HK-2 (cell line): ENCODE results near the gene MAPK12.
"Not testable (repeated sequence)": the region's sequence is repeated elsewhere in the genome, so short reads cannot be mapped to it uniquely, and the experiment has no call there.

Experiments
- DNase-seq: peaks from one replicate; pipeline ENCODE4 v3.0.0-alpha.2; 2018; ENCODE audit not compliant: unreplicated experiment

MAPK12 gene

DNA sequence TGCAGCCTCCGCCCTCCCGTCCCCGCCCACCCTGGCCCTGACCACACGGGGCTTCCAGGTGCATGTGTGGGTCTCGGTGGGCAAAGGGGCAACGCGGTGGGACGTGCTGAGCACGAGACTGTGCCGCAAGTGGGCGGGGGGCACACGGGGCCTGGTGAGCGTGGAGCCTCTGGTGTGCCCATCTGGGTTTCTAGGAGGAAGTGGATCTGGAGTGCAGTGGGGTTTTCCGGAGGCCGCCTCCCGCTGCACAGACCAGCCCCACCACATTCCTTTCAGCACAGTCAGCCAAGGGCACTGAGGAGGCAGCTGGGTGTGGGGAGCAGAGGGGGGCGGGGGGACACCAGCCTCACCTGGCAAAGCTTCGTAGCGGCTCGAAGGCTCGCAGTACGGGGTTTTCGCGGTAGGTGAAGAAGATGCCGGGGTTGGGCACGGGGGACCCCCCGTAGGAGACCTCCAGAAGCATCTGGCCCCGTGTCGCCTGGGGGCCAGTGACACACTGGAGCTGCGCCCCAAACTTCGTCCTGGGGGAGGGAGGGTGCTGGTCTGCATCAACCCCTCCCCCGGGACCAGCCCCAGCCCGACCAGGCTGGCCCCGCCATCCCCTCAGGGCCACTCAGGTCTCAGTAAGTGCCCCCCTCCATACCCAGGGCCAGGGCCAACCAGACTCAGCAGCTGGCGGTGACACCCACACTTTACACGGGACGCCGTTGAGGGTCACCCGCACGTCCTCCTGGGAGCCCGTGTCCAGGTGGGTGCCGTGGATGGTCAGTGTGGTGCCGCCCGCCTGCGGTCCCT, 21.1 kb upstream of the MAPK12 start:
- DNase-seq, result peak; percentile 85

DNA sequence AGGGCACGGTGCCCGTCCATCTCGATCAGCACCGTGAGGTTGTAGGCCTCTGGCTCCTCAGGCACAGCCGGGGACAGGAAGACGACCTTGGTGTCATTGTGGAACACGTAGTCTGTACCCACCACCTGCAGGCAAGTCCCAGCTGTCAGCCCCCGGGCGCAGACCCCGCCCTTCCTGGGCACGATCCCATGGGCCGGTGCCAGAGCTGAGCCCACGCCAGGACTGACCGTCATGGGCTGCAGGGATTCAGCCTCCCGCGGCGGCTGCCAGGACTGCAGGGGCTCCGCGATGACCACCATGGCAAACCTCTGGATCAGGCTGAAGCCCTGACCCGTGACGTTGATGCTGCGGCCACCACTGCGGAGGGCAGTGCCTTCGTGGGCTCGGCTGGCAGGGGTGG, 20.5 kb upstream of the MAPK12 start:
- DNase-seq, result no peak

DNA sequence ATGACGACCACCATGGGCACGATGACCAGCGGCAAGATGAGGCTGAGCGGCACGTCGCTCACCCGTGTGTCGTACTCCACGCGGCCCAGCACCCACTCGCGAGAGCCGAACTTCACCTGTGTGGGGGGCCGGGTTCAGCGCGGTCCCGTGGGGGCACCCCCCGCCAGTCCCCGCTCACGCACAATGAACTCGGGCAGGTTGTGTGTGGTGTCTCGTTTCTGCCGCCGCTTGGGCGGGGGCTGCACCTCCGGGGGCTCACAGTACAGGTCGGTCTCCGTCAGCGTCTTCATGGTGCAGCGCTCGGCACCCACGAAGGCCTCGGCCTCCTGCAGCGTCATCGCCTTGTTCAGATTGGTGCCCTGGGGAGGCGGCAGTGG, 19.9 kb upstream of the MAPK12 start:
- no peak for DNase-seq

DNA sequence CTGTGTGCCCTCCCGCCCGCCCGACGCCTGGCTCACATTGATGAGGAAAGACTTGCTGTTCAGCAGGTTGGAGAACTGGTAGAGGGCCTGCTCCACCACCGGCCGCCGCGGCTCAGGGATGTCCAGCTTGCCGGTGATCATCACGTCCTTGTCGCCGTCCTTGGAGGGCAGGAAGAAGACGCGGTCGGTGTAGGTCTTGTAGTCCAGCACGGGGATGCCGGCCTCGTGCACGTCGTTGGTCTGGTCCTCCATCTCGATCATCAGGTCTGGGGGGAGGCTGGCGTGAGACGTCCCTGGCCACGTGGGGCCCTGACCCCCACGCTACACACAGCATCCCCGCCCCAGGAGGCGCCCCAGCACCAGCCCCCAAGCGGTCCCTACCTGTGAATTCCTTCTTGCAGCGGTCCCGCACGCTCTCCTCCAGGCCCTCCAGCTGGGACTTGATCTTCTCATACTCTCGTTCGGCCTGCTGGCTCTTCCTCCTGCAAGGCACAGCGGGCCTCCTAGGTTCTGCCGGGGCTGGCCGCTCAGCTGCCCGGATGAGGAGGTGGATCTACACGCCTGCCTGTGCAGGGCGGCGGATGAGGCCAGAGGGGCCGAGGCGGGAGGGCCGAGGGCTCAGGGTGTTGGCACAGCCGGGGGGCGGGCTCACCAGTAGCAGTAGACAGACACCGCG, 19.4 kb upstream of the MAPK12 start:
- DNase-seq, result no peak

DNA sequence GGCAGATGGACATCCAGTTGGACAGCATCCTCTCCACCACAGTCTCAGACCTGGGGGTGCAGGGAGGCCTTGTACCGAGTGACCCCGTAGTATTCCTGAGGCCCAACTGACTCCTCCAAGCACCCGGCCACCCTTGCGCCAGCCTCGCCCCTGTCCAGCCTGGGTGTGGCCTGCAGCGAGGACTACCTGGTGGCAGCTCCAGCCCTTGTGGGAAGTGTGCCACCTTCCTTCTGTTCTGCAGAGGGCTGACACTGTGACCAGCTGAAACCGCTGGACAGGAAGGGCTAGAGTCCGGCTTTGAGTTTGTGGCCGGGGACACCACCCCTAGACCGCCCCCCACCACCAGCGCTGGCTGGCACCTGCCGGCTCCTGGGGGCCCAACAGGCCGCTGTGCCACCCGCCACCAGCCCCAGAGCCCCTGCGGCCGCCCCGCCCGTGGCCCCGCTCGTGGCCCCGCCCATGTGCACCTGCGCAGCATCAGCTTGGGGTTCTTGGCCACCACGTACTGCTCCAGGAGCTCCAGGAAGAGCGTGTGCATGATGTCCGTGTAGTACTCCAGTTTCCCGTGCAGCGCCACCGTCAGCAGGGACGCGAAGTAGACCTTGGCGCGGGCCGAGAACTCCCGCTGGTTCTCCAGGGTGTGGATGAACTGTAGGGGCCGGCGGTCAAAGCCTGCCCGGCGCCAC, 18.7 kb upstream of the MAPK12 start:
- no peak for DNase-seq

DNA sequence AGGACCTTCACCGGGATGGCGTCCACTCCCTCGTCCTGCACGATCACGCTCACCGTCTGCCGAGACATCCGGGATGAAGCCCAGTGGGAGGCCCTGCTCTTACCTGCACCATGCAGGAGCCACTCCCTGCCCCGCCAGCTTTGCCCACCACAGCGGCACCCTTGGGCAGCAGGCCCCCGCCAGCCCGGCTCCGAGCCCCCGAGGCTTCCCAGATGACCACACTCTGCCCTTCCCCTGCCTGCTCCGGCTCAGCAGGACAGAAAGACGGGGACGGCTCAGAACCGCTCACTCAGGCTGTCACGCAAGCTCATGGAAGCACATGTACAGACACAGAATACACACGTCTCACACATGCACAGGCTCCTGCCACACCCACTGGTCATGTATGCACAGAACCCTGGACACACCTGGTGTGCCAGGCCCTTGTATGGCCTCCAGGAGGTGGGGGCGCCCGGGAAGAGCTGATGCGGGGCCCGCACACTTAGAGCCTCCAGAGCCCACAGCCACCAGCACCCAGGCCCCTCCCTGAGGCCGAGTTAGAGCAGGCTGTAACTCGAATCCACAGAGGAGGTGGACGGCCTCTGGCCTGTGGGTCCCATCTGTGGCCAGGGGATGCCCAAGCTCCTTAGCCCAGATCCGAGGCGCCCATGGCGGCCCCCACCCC, 17.6 kb upstream of the MAPK12 start:
- no peak for DNase-seq

DNA sequence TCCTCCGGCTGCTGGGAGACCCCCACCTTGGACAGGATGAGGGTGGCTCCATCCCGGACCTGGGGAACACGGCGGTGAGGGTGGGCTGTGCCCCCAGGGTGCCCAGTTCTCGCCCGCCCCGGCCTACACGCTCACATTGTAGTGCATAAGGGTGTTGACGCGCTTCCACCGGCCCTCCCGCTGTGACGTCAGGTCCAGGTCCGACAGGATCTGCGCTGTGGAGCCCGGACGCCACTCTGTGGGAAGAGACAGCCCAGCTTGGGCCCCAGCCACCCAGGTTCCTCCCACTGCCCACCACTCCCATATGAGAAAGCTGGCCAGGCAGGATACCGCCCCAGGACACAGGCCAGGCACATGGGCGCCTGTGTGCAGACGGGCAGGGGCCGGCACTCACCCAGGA, 17.0 kb upstream of the MAPK12 start:
- DNase-seq, result no peak

DNA sequence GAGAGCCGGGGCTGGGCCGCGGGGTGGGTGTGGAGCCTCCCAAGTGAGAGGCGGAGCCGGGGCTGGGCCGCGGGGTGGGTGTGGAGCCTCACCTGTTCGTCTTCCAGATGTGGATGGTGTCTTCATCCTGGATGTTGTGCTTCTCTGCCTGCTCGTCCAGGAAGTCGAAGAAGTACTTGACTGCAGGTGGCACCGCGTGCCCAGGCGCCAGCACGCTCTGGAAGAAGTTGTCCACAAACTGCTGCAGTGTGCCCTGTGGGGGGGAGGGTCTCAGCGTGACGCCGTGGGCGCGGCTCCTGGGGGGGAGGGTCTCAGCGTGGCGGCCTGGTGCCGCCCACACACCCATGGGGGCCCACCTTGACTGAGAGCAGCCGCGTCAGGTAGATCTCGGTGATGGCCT, 16.3 kb upstream of the MAPK12 start:
- no peak for DNase-seq

DNA sequence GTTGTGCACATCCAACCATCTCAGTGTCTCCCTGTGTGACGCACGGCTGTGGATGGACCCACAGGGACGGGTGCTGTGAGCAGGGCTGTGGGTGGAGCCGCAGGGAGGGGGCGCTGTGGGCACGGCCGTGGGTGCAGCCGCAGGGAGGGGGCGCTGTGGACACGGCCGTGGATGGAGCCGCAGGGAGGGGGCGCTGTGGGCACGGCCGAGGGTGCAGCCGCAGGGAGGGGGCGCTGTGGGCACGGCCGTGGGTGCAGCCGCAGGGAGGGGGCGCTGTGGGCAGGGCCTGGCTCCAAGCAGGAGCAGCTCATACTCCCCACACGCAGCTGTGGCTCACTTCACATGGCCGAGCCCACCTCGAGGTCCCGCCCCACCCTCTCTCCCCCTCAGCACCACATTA, 14.7 kb upstream of the MAPK12 start:
- DNase-seq, result peak; percentile 38

DNA sequence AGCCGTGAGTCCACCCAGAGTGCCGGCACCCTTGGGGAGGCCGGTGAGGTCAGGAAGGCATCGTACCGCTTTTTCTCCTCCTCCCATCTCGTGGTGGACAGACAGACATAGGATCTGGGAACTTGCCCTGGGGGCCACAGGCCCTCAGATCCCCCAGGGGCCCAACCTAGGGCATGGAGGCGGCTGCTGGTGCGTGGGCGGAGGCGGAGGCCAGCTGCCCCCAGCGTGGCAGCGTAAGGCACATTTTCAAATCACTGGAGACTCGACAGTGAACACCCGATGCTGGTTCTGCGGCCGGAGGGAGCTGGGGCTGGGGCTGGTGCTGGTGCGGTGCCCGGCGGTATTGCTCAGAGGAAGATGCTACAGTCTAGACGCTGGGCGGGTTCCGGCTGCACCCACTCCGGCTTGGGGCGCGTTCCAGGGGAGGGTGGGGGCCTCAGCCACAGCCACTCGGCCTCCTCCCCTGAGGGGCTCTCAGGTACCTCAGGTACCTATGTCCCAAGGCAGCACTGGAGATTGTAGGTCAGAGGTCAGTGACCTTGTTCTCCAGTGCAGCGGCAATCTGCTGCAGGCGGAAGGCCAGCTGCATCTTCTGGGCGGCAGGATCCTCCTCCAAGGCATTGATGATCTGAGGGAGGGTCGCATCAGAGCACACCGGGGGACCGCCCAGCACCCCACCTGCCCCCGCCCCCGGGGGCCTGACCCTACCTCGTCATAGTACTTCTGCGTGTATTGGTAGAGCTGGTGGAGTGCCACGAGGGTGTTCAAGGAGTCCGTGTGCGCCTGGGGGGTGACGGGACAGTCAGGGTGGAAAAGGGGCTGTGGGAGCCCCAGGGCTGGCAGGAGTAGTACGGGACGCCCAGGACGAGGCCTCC, 13.9 kb upstream of the MAPK12 start:
- DNase-seq, result no peak

DNA sequence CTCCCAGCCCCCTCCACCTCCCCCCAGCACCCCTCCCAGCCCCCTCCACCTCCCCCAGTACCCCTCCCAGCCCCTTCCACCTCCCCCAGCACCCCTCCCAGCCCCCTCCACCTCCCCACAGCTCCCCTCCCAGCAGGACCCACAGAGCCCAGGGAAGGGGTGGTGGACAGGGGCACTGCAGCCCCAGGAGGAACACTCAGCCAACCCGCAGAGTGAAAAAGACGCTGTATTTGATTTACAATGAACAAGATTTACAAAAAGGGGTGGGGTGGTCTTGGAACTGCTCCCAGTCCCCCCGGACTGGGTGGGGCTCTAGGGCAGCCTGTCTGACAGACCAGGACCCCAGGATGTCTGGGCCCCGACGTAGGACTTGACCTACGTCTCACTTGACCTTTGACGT, 13.3 kb upstream of the MAPK12 start:
- no peak for DNase-seq

DNA sequence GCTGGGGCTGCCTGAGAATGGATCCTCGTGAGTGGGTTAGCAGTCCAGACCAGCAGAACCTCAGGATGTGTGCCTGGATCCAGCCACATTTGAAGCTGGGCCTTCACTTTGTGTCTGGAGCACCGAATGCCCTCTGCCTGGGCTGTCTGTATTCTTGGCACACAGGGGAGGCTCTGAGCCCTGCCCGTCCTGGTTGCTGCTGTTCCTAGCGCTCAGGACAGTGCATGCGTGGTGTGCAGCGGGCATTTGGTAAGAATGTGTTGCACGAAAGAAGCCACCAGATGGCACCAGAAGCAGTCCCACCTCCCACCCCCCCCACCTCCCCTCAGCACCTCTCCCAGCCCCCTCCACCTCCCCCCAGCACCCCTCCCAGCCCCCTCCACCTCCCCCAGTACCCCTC, 12.8 kb upstream of the MAPK12 start:
- DNase-seq, result peak; percentile 56

DNA sequence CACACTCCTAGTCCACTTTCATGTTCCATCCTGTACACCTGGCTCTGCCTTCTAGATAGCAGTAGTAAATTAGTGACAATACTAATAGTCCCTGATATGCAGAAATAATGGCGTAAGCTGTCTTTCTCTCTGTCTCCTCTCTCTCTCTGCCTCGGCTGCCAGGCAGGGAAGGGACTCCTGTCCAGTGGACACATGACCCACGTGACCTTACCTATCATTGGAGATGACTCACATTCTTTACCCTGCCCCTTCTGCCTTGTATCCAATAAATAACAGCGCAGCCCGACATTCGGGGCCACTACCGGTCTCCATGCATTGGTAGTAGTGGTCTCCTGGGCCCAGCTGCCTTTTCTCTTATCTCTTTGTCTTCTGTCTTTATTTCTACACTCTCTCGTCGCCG, 12.3 kb upstream of the MAPK12 start:
- not testable (repeated sequence) for DNase-seq

DNA sequence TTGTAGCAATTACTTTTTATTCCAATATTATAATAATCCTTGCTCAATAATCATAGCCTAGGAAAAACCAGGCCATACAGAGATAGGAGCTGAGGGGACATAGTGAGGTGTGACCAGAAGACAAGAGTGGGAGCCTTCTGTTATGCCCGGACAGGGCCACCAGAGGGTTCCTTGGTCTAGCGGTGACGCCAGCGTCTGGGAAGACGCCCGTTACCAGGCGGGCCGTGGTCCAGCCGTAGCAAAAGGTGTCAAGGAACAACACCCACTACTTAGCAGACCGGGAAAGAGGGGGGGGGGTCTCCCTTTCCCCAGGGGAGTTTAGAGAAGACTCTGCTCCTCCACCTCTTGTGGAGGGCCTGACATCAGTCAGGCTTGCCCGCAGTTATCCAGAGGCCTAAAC, 11.9 kb upstream of the MAPK12 start:
- not testable (repeated sequence) for DNase-seq

DNA sequence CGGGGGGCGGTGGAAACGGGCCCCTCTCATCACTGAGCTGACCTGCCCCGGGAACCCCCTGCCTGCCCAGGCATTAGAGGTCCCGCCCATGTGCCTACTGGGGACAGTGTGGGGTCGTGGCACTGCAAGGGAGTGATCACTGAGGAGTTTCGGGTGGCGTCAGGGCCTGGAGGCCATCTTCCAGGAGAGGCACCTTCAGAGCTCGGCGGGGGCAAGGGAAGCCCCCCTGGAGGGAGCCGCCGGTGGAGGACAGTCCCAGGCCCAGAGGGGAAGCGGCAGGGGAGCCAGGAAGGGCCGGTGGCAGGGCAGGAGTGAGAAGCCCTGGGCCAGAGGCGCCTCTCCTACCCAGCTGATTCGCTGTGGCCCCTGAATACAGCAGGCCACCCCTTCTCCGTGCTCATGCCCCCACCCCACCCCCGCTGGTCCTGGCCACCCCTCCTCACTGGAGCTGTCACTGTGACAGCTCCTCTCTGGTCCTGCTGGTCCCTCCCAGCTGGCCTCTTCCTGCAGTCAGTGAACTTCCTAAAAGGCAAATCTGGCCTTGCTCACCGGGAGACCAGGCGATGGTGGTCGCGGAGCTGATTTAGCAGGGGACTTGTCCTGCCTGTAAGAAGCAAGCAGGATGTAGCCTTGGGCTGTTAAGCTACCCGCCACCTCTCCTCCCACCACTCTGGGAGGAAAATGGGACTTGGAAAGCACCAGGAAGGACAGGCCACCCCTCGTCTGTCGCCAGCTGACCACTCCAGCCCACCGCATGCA, 10.7 kb upstream of the MAPK12 start:
- DNase-seq, result no peak

DNA sequence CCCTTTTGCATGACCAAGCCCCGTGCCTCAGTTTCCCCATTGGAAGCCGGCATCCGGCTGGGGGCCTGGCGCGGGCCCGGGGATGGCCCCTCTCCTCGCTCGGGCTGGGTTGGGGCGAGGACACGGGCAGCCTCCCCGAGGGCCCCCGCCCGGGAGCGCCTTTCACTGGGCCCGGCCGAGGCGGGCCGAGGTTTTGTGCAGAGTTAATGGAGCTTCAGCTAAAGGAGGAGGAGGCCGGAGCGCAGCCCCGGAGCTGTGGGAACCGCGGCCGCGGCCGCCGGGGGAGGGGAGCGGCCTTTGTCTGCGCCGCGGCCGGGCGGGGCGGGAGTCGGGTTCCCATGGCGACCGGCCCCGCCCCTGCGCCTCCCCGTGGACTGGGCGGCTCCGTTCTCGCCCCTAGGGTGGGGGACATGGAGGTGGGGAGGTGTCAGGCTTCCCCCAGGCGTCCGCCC, 10.1 kb upstream of the MAPK12 start:
- peak; percentile 62 for DNase-seq

DNA sequence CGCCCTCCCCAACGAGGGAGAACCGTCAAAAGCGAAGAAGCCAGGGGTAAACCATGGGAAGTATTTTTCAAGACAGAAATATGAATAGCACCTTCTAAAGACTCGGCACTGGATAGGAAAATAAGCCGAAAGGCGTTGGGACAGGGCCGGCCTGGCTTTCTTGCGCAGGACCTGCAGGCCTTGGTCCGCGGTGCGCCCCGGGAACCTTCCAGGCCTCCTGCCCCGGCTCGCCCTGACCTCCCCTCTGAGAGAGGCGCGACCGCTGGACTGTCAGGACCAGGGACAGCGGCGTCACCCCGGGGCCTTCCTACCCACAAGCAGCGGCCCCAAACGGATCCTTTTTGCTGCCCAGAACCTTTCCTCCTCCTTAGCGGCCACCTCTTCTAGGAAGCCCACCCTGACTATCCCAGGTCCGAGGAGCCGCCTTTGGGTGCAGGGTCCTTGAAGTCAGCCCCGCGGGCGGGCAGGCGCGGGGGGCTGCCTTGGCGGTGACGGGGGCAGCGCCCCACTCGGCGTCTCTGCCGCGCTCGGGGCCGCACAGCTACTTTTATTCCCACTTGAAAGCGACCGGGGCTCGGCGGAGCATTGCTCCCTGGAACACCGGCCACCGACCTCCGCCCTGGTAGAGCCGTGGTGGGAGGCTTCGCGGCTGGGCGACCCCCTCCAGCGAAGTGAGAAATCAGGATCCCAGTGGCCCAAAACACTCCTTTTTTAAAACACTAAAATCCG, 9.3 kb upstream of the MAPK12 start:
- peak; percentile 76 for DNase-seq

DNA sequence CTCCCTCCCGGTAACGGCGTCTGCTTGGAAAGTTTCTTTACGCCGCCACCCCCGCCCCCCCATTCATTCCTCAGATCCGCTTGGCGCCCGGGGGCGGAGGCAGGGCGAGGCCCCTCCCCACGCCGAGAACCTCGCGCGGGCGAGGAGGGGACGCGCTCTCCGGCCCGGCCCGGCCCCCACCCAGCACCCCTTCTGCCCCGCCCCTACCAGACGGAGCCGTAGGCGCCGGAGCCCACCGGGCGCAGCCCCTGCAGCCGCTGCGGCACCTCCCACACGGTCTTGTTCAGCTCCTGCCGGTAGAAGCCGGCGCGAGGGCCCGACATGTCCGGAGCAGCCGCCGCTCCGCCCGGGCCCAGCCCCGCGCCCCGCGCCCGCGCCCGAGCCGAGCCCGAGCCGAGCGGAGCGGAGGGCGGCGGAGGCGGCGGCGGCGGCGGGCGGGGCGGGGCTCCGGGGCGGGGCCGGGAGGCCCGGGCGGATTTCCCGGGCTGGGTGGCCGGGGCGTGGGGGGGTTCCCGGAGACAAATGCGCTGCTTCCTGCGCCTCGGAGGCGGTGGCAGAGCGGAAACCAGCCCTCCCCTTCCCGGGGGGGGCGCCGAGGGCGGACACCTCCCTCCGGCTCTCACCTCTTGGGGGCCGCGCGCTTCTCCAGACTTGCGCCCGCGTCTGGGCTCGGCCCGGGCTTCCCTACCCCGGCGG, 8.6 kb upstream of the MAPK12 start, which contains the start of gene MAPK11:
Gene MAPK11, minus strand, starts transcription at position 411 of the 696 bp plus-strand sequence. Its CDS starts 88 bp downstream, at position 323.
- peak; percentile 66 for DNase-seq

DNA sequence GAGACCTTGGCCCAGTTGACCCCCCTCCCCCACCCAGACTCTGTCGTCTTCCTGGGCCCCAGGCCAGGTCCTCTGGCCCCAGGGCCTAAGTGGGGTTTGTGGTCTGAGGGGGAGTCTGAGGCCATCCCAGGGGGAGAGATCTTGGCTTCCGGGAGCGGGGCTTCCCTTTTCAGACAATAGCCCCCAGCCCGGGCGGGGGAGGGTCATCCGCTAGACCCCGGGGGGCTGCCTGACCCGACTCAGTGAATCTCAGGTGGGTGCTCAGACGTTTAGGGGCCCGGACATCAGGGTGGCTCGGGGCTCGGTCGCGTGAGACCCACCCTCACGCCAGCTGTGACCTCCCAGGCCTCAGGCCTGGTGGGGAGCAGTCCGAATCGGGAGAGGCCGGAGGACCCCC, 8.1 kb upstream of the MAPK12 start:
- no peak for DNase-seq
